ENCODE data around the gene OSTF1. TPM values are rescaled to one million over a fixed set of nuclear protein-coding genes. Genes with fewer than 3 reads are reported as not detected.

Gene OSTF1
- total and polyA plus RNA-seq, 2 experiments from 2014 or later, result 15.6 to 24.0 TPM

GRCh38 chr9:75083188-75083970 lies 4.9 kb upstream of the OSTF1 start (continued):
- TF ChIP-seq ZNF462 (CRISPR knock-in tag; IDR thresholded peaks at IDR 0.05), result no peak

DNA sequence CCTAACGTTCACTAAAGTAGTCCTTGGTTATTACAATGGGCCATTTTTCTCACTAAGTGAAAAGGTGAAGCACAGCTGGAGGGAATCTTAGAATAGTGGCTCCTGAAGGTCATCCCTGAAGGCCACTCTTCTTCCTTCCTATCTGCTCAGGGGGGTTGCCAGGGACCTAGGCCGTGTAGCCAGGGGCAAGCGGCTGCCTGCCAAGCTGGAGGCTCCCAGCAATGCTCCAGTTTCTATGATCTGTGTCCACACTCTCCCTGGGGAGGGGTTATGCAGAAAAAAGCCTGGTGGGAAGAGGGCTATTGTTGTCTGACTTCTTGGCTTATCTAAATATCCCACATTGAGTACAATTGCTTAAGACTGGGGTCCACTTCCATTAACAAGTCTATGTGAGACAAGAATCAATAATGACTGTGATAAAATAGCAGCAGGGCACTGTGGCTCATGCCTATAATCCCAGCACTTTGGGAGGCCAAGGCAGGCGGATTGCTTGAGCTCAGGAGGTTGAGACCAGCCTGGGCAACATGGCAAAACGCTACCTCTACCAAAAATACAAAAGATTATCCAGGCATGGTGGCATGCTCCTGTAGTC lies 4.1 kb upstream of the OSTF1 start:
- H3K4me2 ChIP-seq, result no peak overlapping the region
- Mint-ChIP-seq H3K27ac (0 out of 2 replicates have a peak overlapping the region, but pooled peaks have one; percentile 20), H3K36me3 (ENCODE audit: low read depth) (peaks cover 3% of the 10 kb centered on the region; the same call in 2 of the 3 replicates), H3K4me3 (no peak overlapping the region), H3K4me1 (peaks cover 23% of the 10 kb centered on the region), H3K9me3 (no peaks in the 10 kb centered on the region; the same call in 2 of the 3 replicates), H3K27me3 (ENCODE audit: insufficient read depth, low read depth, poor library complexity) (peaks cover 4% of the 10 kb centered on the region)
- no peak overlapping the region for H3K27ac ChIP-seq (ENCODE audit: low read depth)
- H3K9me2 ChIP-seq (ENCODE audit: insufficient read depth), result no peaks in the 10 kb centered on the region
- TF ChIP-seq EZH2 (IDR thresholded peaks at IDR 0.05; ENCODE audit: low read depth, unreplicated experiment) (no peak), ZNF331 (CRISPR knock-in tag; IDR thresholded peaks at IDR 0.05; ENCODE audit: low read depth) (no peak), STAT1 (IDR thresholded peaks at IDR 0.05; ENCODE audit: unreplicated experiment) (no peak), ETS1 (IDR thresholded peaks at IDR 0.05) (no peak)
- no peaks in the 10 kb centered on the region for H3F3A ChIP-seq (replicated peaks; ENCODE audit: low read depth)
- no peaks in the 10 kb centered on the region for H3K36me3 ChIP-seq (ENCODE audit: insufficient read depth)
- peaks cover 20% of the 10 kb centered on the region; the same call in 1 of the 2 replicates for H3K4me1 ChIP-seq (ENCODE audit: insufficient read depth)
- H4K20me1 ChIP-seq (replicated peaks; ENCODE audit: insufficient read depth), result 0 out of 2 replicates have a peak, but pooled peaks cover under 1% of the 10 kb centered on the region
- no peaks in the 10 kb centered on the region for H3K27me3 ChIP-seq (ENCODE audit: insufficient read depth)
- ATAC-seq, result no peak
- no peak overlapping the region for H3K4me3 ChIP-seq
- no peaks in the 10 kb centered on the region for H3K79me2 ChIP-seq (replicated peaks; ENCODE audit: insufficient read depth)
- no peak overlapping the region for H2AFZ ChIP-seq
- no peak for DNase-seq (ENCODE audit: low spot score)
